H1 (cell line): ENCODE measurements around the gene ASGR1. TPM values are rescaled to one million over a fixed set of nuclear protein-coding genes. Genes with fewer than 3 reads are reported as not detected.

ENCODE experiments used
- BCL11A ChIP-seq, 2 experiments: IDR thresholded peaks; one replicate each; pipeline ENCODE4 v1.6.1; 2011; ENCODE audit warnings: low read depth in 2 of 2, low read length in 2 of 2, mild to moderate bottlenecking in 2 of 2
- CHD2 ChIP-seq: IDR thresholded peaks from 2 replicates; pipeline ENCODE4 v1.6.1; 2012; ENCODE audit warnings: low read length, improper control_type of control experiment
- CREB1 ChIP-seq: IDR thresholded peaks from 2 replicates; pipeline ENCODE4 v1.6.1; 2012; ENCODE audit warnings: inconsistent platforms
- EP300 ChIP-seq, 2 experiments: IDR thresholded peaks; 1 replicate in 1 of 2; 2 replicates in 1 of 2; pipeline ENCODE4 v1.6.1; 2011 to 2012; ENCODE audit warnings: low read depth in 2 of 2, low read length in 2 of 2, mild to moderate bottlenecking in 2 of 2, borderline replicate concordance in 1 of 2, inconsistent platforms in 1 of 2, moderate library complexity in 1 of 2
- POLR2A ChIP-seq, 2 experiments: IDR thresholded peaks; 1 replicate in 1 of 2; 2 replicates in 1 of 2; pipeline ENCODE4 v1.6.1; 2011; ENCODE audit warnings: low read depth in 2 of 2, low read length in 2 of 2, mild to moderate bottlenecking in 2 of 2; ENCODE audit errors: control extremely low read depth in 1 of 2
- POLR2AphosphoS5 ChIP-seq: IDR thresholded peaks from 2 replicates; pipeline ENCODE4 v1.6.1; 2011; ENCODE audit warnings: low read depth, low read length
- SP4 ChIP-seq: IDR thresholded peaks from 2 replicates; pipeline ENCODE4 v1.6.1; 2012; ENCODE audit warnings: low read length, inconsistent platforms
- SUZ12 ChIP-seq: fragments of 200-600 bp; sonication (generic); IDR thresholded peaks from 2 replicates; pipeline ENCODE4 v1.6.1; 2012; ENCODE audit warnings: mild to moderate bottlenecking, inconsistent platforms, low read length, moderate library complexity, mixed read lengths
- polyA plus RNA-seq, 7 experiments: library from polyadenylated mRNA; depleted of rRNA in 3 of 7; stranded (reverse) in 5 of 7; unstranded in 2 of 7; fragments of >200 nt in 5 of 7; fragments of 200-250 nt in 2 of 7; gene quantifications; 1 replicate in 5 of 7; 2 replicates in 1 of 7; 4 replicates in 1 of 7; pipeline versions ENCODE4 v1.2.1 to v1.2.3, GENCODE V29; 2011 to 2013; ENCODE audit warnings: missing spikeins in 2 of 7, mixed read lengths in 2 of 7
- total RNA-seq: library from RNA; stranded (reverse); fragmentation: NEBNext Ultra II Directional; extraction: Animal tissue kit (Norgen Biotek cat#: 25700); gene quantifications from 2 replicates; pipeline ENCODE4 v1.2.1, GENCODE V29; 2021

Gene ASGR1
- total and polyA plus RNA-seq, 2 of the 8 experiments (the other 6 are each of a cell fraction or from before 2014, with no cell fraction given): 10.8 to 14.5 TPM

GRCh38 chr17:7178973-7179316 is 225 bp downstream of the ASGR1 start (continued):
- TF ChIP-seq CHD2: no peak
- TF ChIP-seq POLR2A (IDR thresholded peaks at IDR 0.05; ENCODE audit: control extremely low read depth in 1 of 2, low read depth in 2 of 2, low read length in 2 of 2): no peak
- no peak for TF ChIP-seq SP4
- TF ChIP-seq EP300 (IDR thresholded peaks at IDR 0.05; ENCODE audit: borderline replicate concordance in 1 of 2, low read depth in 2 of 2, low read length in 2 of 2): no peak
- no peak for TF ChIP-seq POLR2AphosphoS5
- no peak for TF ChIP-seq SUZ12
- TF ChIP-seq BCL11A (IDR thresholded peaks at IDR 0.05; ENCODE audit: low read depth in 2 of 2, low read length in 2 of 2): no peak
- TF ChIP-seq CREB1: no peak
